ENCODE measurements around the gene SEMA3F.

GRCh38 chr3:50161320-50161719 is 6.2 kb downstream of the SEMA3F start:
- TF ChIP-seq EZH2 (IDR thresholded peaks at IDR 0.05; ENCODE audit: borderline replicate concordance, low read depth, low read length, severe bottlenecking) (no peak), CTCF (IDR thresholded peaks at IDR 0.05; ENCODE audit: borderline replicate concordance, extremely low read depth, low read length, poor library complexity, severe bottlenecking) (no peak)

Measured in DND-41 (cell line).